GM19397 (cell line): Measurements from ENCODE around the gene ARHGEF26.

Experiments used
- ATAC-seq: cut with Tn5 transposase; IDR thresholded peaks from one replicate; pipeline ENCODE4 v1.9.1; 2021; ENCODE audit warnings: mild to moderate bottlenecking, moderate library complexity; ENCODE audit not compliant: unreplicated experiment

Gene ARHGEF26

DNA sequence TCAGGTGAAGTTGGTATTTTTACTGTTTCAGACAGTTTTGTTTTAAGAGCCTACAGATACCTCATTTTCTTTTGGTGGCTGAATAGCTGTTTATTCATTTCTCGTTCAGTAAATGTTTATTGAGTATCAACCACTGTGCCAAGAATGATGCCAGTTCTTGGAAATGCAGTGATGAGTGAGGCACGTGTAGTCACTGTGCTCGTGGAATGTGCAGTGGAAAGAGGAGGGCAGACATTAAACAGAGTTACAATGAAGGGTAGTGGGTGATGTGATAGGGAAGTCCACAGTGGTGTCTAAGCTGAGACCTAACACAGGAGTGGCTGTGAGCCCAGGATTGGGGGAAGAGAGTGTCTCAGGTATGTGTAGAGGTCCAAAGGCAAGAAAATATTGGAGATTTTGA lies 73.7 kb downstream of the ARHGEF26 start:
- ATAC-seq, result no peak

DNA sequence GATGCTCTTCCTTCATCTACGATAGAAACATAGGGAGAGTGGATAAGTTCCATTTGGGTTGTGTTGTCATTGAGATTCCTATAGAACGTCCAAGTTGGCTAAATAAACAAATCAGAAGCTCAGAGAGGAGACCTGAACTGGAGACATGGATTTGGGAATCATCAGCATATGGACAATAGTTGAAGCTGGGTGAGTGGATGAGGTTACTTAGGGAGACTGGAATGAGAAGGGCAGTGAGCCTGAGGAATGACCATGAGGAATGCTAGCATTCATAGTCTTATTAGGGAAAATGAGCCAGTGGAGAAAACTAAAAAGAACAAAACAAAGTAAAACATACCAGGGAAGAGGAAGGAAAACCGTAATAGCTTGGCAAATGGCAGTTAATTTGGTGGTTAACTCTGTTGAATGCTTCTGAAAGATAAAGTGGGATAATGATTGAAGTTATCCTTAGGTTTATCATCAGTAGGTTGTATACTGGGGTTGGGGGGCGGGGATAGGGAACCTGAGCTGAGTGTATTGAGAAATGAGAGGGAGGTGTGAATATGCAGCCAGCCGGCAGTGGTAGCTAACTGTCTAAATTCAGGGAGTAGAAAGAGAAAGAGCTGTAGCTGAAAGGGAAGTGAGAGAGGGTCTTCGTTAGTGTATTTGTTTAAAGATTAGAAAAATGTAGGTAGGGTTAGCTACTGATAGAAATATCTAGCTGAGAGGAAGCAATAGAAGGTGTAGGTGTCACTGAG lies 74.6 kb downstream of the ARHGEF26 start:
- no peak for ATAC-seq

DNA sequence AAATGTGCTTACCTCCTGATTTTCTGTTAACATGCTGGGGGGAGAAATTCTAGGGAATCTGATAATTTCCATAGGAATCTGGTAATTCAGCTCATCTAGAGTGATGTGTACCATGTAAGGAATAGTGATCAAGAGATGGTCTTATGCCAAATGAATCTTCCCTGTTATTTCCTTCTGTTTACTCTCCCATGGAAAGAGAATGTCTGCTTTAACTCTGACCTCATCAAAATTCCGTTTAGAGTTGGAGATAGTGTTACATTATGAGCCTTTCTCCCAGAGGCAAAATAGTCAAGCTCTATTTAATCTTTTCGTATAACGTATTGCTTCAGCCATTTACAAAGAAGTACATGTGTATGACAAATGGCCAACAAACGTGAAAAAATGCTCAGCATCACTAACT lies 76.6 kb downstream of the ARHGEF26 start:
- ATAC-seq, result no peak

DNA sequence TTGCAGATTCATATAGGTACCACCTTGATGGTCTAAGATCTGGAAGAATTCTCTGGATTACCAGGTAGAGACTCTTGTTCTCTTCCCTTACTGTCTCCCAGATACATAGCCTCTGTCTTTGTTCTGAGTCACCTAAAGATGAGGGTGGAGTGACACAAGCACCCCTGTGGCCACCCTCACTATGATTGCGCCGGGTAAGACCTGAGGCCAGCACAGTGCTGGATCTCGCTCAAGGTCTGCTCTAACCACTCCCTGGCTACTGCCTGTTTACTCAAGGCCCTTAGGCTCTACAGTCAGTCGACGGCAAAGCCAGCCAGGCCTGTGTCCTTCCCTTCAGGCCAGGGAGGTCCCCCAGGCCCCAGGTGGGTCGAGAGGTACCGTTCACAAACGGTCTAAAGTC lies 88.3 kb downstream of the ARHGEF26 start:
- ATAC-seq, result no peak

DNA sequence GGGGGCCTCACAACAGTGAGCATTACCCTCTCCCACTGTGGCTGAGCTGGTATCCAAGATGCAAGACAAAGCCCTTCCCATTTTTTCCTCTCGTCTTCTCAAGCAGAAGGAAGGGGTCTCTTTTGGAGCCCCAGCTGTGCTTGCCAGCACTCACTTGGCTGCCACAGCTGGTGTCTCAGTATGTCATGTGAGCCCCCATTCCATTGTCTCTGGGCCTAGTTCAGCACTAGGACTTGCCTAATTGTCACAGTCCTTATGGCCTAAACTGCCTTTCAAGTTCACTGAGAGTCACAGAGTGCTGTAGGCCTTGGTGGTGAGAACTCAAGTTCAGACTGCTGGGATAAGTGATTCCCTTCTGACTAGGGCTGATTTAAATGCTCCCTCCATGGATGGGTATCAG lies 89.8 kb downstream of the ARHGEF26 start:
- ATAC-seq, result no peak

DNA sequence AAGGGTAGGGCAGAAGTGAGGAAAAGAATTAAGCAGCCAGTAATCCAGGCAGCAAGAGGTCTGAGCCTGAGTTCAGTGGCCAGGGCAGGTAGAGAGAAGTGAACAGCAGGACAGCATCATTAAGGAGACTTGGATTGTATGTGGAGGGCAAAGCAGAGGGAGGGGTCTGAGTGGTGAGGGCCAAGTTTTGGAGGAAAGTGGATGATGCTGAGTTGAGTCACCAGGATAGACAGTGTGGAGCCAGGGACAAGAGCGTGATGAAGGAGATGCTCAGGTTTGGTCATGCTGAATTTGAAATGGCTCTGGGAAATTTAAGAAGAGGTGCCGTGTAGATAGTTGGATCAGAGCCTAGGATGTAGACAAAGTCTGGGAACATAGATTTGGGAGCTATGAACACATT lies 93.1 kb downstream of the ARHGEF26 start:
- no peak for ATAC-seq

DNA sequence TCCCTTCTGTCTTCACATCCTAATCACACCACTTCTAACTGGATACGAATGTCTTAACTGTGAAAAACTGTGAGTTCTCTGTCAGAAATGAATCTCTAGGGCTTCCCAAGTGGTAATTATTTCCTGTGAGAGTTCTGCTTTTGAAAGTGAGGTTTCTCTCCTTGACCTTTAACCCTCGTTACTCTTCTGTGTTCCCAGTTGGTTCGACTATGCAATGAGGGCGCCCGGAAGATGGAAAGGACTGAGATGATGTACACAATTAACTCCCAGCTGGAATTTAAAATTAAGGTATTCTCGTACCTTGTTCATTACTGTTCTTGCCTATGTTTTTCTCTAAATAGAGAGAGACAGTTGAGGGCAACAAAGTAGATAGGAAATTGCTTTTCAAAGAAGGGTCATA lies 96.5 kb downstream of the ARHGEF26 start:
- no peak for ATAC-seq

DNA sequence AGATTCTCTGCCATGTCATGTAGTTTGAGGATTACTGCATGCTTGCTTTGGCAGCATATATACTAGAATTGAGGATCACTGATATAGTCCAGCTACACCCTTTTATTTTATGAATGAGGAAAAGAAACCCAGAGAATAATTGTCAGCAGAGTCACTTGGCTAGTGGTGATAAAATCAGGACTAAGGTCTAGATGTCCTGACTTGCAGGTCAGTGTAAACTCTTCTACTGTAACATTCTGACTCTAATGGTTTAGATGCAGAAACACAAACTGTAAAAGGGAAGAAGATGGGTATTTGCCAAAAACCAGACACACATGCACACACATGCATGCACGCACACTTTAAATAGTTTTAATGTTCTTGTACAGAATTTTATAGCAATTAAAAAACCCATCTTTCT lies 97.5 kb downstream of the ARHGEF26 start:
- no peak for ATAC-seq

DNA sequence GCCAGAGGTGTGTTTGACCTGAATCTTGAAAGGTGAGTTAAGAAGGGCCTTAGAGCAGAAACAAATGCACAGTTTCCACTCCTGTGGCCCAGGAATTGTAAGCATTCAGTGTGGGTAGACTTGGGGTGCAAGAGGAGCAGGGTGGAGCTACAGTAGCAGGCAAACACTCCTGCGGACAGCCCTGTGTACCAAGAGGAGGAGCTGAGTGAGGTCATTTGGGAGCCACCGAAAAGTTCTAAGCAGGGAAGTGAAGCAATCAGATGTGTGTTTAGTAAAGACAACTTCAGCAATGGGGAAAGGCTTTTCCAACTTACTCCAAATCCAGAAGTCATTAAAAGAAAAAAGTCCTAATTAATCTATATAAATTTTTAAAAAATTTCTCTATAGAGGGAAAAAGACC lies 99.3 kb downstream of the ARHGEF26 start:
- ATAC-seq, result no peak

DNA sequence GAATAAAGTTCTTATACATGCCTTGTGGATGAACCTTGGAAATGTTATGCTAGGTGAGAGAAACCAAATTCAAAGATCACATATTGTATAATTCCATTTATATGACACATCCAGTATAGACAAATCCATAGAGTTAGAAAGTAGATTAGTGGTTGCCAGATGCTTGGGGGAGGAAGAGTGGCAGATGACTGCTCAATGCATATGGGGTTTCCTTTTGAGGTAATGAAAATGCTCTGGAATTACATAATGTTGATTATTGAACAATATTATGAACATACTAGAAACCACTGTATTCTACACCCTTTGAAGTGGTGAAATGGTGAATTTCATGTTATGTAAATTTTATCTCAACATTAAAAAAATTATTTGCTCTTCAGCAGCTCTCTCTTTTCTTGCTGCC lies 102.3 kb downstream of the ARHGEF26 start:
- ATAC-seq, result no peak

DNA sequence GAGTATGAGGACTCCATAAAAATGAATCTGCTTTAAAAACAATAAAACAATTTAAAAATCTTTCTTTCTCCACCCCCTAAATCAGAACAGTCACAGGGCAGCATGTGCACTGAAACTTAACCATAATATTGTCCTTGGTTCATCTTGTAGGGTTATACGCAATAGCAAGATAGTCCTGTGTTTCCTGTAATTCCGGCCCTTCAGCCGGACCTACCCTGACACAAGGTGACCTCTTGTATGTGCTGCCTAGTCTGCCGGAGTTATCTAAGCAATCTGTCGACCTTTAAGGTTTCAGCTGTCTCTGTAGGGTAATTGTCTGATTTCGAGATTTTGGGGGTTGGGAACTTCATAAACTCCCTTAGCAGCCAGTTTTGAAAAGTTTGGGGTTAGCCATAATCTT lies 103.2 kb downstream of the ARHGEF26 start:
- ATAC-seq, result no peak

DNA sequence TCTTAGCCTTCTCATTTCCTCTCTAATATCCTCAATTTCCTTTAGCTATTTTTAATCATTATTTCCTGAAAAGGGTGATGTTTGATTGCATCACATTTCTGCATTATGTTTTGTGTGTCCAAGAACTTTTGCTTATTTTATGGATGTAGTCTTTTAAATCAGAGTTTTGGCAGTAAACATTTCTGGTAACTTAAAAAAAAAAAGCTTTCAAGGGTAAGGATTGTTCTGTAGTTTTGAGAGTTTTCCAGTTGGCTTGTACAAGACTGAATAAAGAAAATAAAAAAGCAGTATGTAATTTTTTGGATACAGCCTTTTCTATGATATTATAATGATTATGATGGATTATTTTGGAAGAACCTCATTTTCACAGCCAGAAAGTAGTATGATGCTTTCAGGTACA lies 103.7 kb downstream of the ARHGEF26 start:
- ATAC-seq, result no peak

DNA sequence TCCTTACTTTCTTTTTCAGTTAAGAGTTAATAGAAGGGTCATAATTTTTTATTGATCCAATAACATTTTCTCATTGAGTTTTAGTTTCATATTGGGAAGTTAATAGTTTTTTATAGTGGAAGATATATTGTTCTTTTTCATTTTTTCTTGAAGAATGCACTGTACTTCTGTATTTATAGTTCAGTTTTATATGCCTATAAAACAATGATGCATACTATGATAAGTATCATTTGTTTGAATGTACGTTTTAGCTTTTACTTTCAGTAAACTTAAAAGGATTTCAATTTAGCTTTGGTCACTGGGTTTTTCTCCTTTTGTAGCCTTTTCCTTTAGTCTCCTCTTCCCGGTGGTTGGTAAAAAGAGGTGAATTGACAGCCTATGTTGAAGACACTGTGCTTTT lies 104.3 kb downstream of the ARHGEF26 start:
- ATAC-seq, result no peak

DNA sequence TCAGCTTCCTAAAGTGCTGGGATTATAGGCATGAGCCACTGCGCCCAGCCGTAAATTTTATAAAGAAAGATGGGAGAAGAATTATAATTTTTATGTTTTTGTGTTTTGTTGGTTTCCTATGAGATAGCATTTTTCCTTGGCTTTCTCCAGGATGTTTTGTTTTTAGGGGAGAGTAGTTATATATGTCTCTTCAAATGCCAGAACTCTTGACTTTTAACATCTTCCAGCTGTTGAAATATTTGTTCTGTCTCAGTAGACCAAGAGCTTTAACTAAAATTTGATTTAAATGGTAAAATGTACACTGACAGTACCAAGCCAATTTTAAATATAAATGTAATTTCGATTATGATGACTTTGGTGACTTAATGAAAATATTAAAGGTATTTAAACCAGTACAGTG lies 106.3 kb downstream of the ARHGEF26 start:
- no peak for ATAC-seq

DNA sequence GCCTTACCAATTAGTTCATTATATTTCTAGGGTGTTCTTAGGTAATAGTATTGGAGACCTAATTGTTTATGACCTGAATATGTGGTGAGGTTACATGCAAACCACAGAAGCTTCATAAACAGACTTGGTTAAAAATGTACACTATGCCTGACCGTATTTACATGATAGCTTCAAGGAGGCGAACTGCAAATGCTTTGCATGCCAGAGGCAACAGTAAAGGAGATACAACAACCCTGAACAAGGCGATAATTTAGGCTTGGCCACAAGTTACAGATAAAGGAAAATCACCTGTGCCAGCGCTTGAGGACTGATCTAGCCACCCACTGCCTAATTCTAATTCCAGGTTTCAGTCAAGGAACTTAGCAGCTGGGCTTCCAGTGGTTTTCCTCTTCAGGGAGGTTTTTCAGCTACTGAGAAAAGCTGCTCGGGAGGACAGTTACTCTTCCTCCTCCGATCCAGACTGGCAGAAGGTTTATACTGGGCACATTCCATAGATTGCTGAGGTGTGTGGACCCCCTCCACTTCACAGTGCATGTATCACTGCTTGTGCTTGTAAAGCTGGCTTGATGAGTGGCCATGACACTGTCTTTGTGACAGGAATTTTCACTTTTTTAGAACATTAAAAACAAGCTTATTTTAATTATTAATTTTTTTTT lies 107.5 kb downstream of the ARHGEF26 start:
- no peak for ATAC-seq

DNA sequence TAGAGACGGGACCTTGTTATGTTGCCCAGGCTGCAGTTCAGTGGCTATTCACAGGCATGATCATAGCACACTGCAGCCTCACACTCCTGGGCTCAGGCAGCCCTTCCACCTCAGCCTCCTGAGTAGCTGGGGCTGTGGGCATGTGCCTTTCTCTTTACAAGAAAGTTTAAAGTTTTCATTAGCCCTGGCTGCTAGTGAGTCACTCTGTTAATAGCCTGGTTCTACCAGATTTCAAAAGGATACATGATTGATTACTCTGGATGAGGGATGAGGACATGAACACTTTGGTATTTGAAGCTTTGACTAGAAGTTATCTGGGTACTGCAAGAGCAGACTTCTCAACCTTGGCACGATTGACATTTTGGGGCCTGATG lies 108.0 kb downstream of the ARHGEF26 start:
- no peak for ATAC-seq

DNA sequence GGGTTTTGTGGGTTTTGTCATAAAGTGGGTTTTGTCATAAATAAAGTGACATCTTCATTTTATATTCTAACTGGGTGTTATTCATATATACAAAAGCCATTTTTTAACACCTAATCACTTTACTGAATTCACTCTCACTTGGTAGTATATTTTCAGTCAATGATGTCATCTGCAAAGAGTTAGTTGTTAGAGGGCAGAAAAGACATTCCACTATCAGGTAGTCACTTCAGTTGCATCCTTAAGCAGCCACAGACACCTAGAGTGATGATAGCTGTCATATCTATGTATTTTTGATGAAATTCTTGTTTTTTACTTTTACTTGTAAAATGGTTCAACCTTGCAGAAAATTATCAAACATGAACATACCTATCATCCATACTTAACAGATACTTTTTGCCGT lies 114.1 kb downstream of the ARHGEF26 start:
- no peak for ATAC-seq

DNA sequence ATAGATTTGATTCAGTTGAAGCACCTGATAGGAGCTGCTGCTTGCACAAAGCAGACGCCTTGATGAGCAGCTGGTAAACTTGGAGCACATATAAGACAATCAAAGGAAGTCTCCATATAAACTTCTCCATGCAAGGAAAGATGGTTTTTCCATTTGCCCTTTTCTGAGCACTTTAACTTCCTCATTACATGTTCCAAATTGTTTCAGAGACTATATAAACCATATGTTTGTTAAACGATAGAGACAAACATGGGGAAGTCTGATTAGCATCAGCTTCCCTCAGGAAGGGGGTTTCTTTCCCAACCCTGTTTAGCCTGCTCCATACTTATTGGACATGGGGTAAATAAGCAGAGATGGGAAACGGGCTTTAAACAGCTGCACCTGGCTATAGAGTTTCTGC lies 115.1 kb downstream of the ARHGEF26 start:
- ATAC-seq, result no peak

DNA sequence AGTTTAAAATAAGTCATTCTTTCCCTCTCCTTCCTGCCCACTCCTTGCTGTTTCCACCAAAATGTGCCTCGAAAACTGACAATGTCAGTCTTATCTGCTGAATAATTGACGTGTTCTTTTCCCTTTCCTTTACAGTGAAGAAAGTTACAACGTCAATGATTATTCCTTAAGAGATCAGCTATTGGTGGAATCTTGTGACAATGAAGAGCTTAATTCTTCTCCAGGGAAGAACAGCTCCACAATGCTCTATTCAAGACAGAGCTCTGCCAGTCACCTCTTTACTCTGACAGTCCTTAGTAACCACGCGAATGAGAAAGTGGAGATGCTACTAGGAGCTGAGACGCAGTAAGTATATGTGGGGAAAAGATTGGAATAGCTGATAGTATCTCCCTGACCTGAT lies 119.0 kb downstream of the ARHGEF26 start:
- no peak for ATAC-seq

DNA sequence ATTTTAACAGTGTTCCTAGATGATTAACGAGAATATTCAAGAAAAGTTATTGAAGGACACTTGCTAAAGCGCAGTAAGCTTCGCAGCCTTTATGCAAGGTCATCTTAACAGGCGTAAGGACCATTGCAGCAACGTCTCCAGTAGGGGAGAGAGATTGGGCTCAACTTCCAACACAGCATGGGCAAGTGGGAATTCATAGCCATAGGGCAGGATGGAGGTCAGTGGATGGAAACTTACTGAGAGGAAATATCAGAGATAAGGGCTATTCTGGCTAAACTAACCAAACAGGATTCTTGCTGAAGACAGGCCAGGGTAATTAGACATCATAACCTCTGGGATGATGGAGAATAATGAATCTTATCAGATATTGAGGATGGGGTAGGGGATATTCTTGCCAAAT lies 120.3 kb downstream of the ARHGEF26 start:
- no peak for ATAC-seq

DNA sequence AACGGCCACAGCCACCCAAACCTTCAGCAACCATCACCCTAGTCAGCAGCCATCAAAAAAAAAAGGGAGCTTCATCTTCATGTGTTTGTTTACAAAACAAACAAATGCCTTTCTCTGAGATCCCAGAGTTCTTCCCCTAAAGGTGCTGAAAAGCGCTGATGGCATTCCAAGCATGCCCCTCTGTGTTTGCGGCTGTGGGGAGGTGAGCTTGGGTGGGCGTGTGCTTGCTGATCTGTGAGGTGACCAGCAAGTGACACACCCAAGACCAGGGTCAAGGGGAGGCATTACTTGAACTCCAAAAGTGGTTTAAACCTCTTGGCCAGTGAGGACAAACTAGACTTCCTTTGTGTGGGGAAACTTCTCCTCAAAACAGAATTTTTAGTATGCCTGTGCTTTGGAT lies 121.6 kb downstream of the ARHGEF26 start:
- no peak for ATAC-seq

DNA sequence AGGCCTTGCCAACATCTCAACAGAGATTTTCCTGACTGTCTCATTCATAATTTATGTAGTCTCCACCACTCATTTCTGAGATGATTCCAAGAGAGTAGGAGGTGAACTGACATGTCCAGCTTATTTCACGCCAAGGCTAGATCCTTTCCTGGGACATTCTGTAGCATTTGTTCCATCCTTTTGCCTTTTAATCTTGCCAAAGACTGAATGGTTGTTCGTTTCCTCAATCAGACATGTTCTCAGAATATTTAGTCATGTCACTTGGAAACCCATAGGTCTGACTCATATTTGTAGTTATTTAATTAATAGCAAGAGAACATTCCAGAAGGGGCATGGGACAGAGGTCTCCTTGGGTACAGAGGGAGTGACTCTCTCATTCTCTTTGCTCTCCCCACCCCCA lies 122.2 kb downstream of the ARHGEF26 start:
- ATAC-seq, result no peak

DNA sequence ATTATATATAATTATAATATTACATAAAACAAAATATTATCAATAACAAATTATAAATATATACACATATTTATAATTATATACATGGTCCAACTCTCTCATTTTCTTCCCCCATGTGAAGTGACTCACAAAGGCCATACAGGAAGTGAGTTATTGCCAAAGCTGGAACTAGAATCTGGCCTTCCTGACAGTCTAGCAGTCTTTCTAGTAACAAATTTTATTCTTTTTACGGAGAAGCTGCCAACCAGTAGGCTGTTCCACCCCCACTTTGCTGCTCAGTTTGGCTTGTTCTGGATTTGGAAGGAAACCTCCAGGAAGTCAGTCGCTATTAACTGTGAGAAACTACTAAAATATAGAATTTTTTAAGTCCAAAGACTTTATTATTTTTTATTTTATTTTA lies 123.5 kb downstream of the ARHGEF26 start:
- ATAC-seq, result no peak
